AG10803 (cell line): Measurements from ENCODE around the gene GNAZ.

Source experiments
- DNase-seq: peaks from one replicate; pipeline ENCODE4 v3.0.0; 2010; ENCODE audit warnings: low read depth
- H3K4me3 ChIP-seq: 2 replicates; pipeline ENCODE4 v1.5.1; 2011; ENCODE audit warnings: mild to moderate bottlenecking, low read length, control low read depth
- TF ChIP-seq, protein P1 (sequence below): conservative IDR thresholded peaks from 2 replicates; pipeline ENCODE4 v1.5.1; 2011; ENCODE audit warnings: mild to moderate bottlenecking, low read length, control low read depth, inconsistent platforms

The GNAZ gene

DNA sequence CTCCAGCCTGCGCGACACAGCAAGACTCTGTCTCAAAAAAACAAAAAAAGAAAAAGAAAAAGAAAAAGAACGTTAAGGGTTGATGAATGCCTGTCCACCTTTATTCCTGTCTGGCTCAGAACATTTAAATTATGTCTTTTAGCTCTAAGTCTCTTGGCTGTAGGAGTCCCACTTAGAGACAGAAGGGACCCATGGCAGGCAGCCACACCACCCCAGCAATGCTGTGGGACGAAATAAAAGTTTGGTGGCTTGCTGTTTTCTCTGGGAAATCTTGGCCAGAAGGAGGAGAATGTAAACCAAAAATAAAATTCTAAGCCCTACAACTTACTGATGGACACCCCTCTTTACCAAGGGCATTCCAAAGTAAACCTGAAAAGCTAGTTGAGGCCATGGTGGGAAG is 38.9 kb upstream of the GNAZ start:
- TF ChIP-seq, protein P1, sequence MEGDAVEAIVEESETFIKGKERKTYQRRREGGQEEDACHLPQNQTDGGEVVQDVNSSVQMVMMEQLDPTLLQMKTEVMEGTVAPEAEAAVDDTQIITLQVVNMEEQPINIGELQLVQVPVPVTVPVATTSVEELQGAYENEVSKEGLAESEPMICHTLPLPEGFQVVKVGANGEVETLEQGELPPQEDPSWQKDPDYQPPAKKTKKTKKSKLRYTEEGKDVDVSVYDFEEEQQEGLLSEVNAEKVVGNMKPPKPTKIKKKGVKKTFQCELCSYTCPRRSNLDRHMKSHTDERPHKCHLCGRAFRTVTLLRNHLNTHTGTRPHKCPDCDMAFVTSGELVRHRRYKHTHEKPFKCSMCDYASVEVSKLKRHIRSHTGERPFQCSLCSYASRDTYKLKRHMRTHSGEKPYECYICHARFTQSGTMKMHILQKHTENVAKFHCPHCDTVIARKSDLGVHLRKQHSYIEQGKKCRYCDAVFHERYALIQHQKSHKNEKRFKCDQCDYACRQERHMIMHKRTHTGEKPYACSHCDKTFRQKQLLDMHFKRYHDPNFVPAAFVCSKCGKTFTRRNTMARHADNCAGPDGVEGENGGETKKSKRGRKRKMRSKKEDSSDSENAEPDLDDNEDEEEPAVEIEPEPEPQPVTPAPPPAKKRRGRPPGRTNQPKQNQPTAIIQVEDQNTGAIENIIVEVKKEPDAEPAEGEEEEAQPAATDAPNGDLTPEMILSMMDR, result no peak
- no peak for DNase-seq
- no peak overlapping the region for H3K4me3 ChIP-seq

DNA sequence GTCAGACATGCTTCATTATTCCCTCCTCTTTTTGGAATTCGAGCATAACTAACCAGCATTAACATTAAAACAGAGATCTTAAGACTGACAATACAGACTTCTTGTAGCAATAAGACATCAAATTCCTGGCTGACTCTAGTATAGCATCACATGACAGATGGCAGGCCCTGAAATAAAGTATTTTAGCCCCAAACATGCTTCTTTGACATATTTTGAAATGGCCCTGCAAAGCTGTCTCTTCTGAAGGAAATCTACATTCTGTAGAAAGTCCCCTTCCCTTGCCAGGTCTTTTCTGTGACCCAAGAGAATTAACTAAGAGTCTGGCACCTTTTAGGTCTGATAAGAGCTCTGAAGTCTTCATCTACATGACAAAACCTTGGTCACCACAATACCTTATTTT is 38.5 kb upstream of the GNAZ start:
- TF ChIP-seq, protein P1, result no peak
- DNase-seq, result no peak

DNA sequence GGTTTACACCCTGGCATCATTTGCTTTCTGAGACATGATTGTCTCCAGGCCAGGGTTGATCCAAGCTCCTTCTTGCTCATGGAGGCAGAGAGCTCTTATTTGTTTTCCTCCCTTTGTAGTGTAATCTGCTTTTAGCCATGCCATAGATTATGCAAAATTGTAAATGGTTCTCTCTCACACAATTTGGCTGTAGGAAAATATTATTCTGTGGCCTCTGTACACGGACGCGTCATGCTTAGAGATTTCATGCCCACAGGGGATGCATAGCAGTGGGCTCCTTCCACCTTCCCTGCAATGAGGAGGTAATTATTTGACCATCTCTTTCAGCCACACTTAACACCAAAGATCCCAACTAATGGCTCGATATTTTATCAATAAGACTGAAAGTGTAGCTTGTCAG is 37.7 kb upstream of the GNAZ start:
- no peak for DNase-seq
- TF ChIP-seq, protein P1, result no peak
- H3K4me3 ChIP-seq, result no peak overlapping the region

More for the DNA sequence above, 38.5 kb upstream of the GNAZ start:
- H3K4me3 ChIP-seq, result no peak overlapping the region

DNA sequence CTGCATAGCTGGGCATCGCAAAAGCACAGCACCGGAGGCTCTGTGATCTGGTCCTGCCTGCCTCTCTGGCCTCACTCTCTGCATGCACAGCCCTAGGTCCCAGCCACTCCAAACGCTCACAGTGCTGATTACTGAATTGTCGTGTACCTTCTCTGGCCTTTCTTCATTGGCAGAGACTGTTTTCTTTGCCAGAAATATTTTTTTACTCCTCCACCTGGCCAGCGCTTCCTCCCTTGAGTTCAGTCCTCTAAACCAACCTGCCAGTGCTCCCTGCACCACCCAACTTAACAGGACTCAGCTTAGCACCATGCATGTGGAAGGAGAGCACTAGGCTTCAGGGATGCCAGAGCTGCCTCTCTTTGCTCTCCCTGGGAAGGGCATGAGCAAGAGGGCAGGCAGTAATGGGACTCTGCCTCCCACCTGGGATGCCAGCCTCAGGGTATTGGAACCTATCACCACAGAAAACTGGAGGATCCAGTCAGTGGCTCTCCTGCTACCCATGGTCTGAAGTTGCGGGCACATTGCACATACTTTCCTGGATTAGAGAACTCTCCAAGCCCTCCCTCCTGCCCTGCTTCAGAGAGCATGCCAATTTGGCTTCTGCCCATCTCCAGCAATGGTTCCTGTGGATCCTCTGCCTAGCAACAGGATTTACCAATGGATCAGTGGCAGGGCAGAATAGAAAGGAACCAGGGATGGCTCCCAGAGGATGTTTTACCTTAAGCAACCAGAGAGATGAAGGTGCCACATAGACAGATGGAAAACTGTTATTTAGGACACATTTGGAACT is 37.0 kb upstream of the GNAZ start:
- TF ChIP-seq, protein P1, result no peak
- no peak for DNase-seq

DNA sequence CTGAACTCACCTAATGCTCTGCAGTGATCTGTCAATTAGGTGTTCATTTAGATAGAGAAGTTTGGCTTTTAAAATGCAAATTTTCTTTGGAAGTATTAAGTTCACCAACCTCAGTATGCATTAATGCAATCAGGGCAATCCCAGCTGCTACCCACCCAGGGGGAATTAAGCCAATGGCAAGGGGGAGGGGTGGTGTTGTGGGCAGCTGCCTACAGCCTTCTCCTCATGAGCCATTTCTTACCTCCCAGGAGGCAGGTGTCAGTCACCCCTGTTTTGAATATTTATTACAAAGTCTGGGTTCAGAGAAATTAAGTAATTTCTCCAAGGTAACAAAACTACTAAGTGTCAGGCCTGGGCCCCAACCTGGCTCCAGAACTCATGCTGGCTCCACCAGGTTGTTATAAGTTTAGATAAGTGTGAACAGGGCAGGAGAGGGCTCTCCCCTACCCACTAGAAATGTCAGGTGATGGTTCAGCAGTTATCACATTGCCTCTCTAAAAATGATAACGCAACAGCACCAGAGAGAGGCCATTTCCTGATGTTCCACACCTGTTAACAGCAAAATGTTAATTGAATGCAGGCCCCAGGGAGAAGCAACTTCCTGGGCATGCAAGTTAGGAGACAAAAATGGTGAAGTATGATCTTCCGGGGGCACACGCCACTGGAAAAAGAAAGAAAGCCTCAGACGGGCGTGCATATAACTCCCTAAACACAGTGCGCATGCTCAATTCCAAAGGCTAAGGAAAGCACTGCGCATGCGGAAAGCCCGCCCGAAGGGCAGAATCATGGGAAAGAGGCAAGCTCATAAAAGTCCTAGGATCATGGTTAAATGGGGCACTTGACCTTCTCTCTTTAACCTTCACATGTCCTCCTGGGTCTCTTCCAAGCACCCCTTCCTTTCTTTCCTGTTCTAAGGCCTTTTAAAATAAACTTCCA is 35.4 kb upstream of the GNAZ start:
- DNase-seq, result no peak
- H3K4me3 ChIP-seq, result no peak overlapping the region
- TF ChIP-seq, protein P1, result no peak

More for the DNA sequence above, 37.0 kb upstream of the GNAZ start:
- no peak overlapping the region for H3K4me3 ChIP-seq

DNA sequence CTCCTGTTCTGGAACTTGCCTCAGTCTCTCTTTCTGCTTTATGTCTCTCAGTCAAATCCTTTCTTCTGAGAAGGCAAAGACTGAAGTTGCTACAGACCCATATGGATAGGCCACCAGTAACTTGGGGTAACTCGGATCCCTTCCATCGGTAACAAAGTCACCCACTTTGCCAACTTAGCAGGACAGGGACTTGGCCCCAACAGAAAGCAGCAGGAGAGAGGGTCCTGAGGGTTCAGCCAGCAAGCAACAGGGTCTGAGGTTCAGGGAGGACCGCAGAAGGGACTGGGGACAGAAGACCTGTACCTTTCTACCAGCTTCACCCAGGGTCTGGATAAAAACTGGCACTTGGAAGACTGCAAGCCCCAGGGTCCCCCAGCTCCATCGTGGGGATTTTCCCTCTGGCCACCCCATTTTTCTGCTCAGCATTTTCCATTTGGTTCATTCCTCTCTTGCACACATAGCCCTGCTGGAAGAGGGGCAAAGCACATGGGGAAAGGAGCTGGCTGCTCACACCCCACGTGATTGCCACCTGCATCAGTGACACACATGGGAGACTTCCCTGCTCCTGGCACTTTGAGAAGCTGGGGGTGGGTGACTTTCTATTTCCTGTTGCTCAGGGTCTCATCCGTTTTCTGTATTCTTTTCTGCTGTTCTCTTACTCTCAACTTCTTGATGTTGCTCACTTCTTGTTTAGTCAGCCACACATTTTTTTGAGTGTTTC is 34.6 kb upstream of the GNAZ start:
- H3K4me3 ChIP-seq, result no peak overlapping the region
- TF ChIP-seq, protein P1, result no peak
- no peak for DNase-seq
